Uterus (tissue), 2 donors: Measurements from ENCODE around the gene MYOT.
A peak's percentile ranks its signal among the peaks of the same experiment; 100 is the strongest.

Source experiments
- CTCF ChIP-seq, 4 experiments: fragments of 200-600 bp in 2 of 4; fragments of 450-650 bp in 2 of 4; sonication (generic) in 2 of 4; IDR thresholded peaks; one replicate each; pipeline ENCODE4 v1.5.1; 2016 to 2019; ENCODE audit warnings: antibody characterized with exemption in 4 of 4, mild to moderate bottlenecking in 2 of 4, moderate library complexity in 1 of 4
- POLR2A ChIP-seq, 2 donors: fragments of 450-650 bp; IDR thresholded peaks; one replicate each; pipeline ENCODE4 v1.6.1; 2016; ENCODE audit warnings: antibody characterized with exemption in 2 of 2, mild to moderate bottlenecking in 1 of 2, moderate library complexity in 1 of 2

- TF ChIP-seq CTCF (IDR thresholded peaks at IDR 0.05), result peak in 2 of 4 experiments; percentile 10 to 29
- peak; percentile 31 to 42 for TF ChIP-seq POLR2A (IDR thresholded peaks at IDR 0.05)
Observed at GRCh38 chr5:137888863-137889759, 21.5 kb downstream of the MYOT start, which contains the start of gene PKD2L2.
